CD8-positive, alpha-beta memory T cell (primary cell): ENCODE measurements around the gene PRELID3B. TPM values are rescaled to one million over a fixed set of nuclear protein-coding genes. Genes with fewer than 3 reads are reported as not detected.

Source experiments
- CTCF ChIA-PET: fragments of 350-600 bp; sonication (Branson Sonifier 250); formaldehyde crosslinking; loops from one replicate; lab custom pipeline; 2021; ENCODE audit warnings: antibody characterized with exemption; lab: Charles Lee
- POLR2A ChIA-PET: fragments of 350-600 bp; sonication (Branson Sonifier 250); formaldehyde crosslinking; loops from one replicate; lab custom pipeline; 2021; ENCODE audit warnings: antibody characterized with exemption; lab: Charles Lee
- DNase-seq, 5 donors: peaks; one replicate each; pipeline versions ENCODE4 v3.0.0 to v3.0.0-alpha.2; 2020 to 2022; ENCODE audit warnings: mixed read lengths in 1 of 5
- H3K27ac ChIP-seq: one replicate; pipeline ENCODE4 v1.7.0; 2013; ENCODE audit warnings: low read depth, mild to moderate bottlenecking, low read length, moderate library complexity
- H3K27me3 ChIP-seq: 2 replicates; pipeline ENCODE4 v1.7.0; 2013; ENCODE audit warnings: low read length, mild to moderate bottlenecking; ENCODE audit not compliant: insufficient read depth, poor library complexity, severe bottlenecking
- H3K36me3 ChIP-seq: 2 replicates; pipeline ENCODE4 v1.7.0; 2013; ENCODE audit warnings: mild to moderate bottlenecking, low read length, moderate library complexity; ENCODE audit not compliant: insufficient read depth
- H3K4me1 ChIP-seq: 2 replicates; pipeline ENCODE4 v1.7.0; 2013; ENCODE audit warnings: mild to moderate bottlenecking, low read length, moderate library complexity; ENCODE audit not compliant: insufficient read depth
- H3K4me3 ChIP-seq: 2 replicates; pipeline ENCODE4 v1.7.0; 2013; ENCODE audit warnings: mild to moderate bottlenecking, low read length
- H3K9me3 ChIP-seq: 2 replicates; pipeline ENCODE4 v1.7.0; 2013; ENCODE audit warnings: mild to moderate bottlenecking, low read length
- H3K27ac Mint-ChIP-seq, 8 donors: one replicate each; pipeline ENCODE4 v1.8.0; 2020 to 2021; ENCODE audit warnings: mixed read lengths in 8 of 8, mild to moderate bottlenecking in 6 of 8, inconsistent platforms in 3 of 8, moderate library complexity in 3 of 8
- H3K27me3 Mint-ChIP-seq, 2 donors: one replicate each; pipeline ENCODE4 v1.8.0; 2020 to 2021; ENCODE audit warnings: mixed read lengths in 2 of 2, mild to moderate bottlenecking in 1 of 2, moderate library complexity in 1 of 2
- H3K36me3 Mint-ChIP-seq, 3 donors: one replicate each; pipeline ENCODE4 v1.8.0; 2020 to 2021; ENCODE audit warnings: mixed read lengths in 3 of 3, inconsistent platforms in 1 of 3, mild to moderate bottlenecking in 1 of 3
- H3K4me1 Mint-ChIP-seq, 3 donors: one replicate each; pipeline ENCODE4 v1.8.0; 2020 to 2021; ENCODE audit warnings: mixed read lengths in 3 of 3, inconsistent platforms in 1 of 3, mild to moderate bottlenecking in 1 of 3
- H3K4me3 Mint-ChIP-seq, 7 donors: one replicate each; pipeline ENCODE4 v1.8.0; 2020 to 2021; ENCODE audit warnings: mixed read lengths in 7 of 7, mild to moderate bottlenecking in 6 of 7, moderate library complexity in 4 of 7, inconsistent platforms in 2 of 7
- H3K9me3 Mint-ChIP-seq, 5 donors: one replicate each; pipeline ENCODE4 v1.8.0; 2020 to 2022; ENCODE audit warnings: mixed read lengths in 5 of 5, mild to moderate bottlenecking in 3 of 5, moderate library complexity in 2 of 5, inconsistent platforms in 1 of 5
- polyA plus RNA-seq: library from polyadenylated mRNA; unstranded; fragments of 300-500 nt; fragmentation: Illumina TruSeq; gene quantifications from one replicate; pipeline ENCODE4 v1.2.3, GENCODE V29; 2021
- total RNA-seq, 2 experiments: library from RNA; stranded (reverse); gene quantifications; one replicate each; pipeline ENCODE4 v1.2.3, GENCODE V29; 2021

PRELID3B gene
- total and polyA plus RNA-seq, 3 experiments from 2014 or later = 33.8 to 141 (median 127) TPM

GRCh38 chr20:59032023-59032712, 10.4 kb downstream of the PRELID3B start, which contains the start of gene ATP5F1E:
ATP5F1E (minus strand) TSS chr20:59032335; CDS start chr20:59032251, 84 bp downstream.
- CTCF ChIA-PET = interaction anchor here (0.6 to 5.0 kb wide), 13 partner anchors 9 to 381 kb away, joined by 3 to 24 read pairs (median 3); partner anchors contain the start of genes PRELID3B and STX16
- H3K27ac Mint-ChIP-seq = peak within 1 kb of the TSS; percentile 80 to 98 (median 95)

DNA sequence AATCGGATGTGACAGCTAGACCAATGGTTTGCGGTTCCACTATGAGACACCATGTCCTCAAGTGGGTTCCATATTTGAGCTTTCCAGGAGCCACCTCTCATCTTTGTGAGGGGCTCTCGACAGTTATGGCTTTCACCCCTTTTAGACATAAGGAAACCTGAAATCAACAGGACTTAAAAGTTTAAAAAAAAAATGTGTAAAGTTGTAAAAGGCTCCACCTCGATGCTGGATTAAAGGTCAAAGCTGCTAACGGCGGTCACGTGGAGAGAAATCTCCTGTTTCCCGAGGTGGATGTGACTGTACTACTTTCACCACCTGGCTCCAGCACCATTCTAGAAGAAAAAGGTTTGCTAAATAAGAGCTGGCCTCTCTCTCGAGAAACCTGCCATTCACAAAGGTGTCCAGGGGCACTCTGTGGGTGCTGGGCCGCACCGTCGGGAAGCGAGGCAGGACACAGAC, 11.0 kb downstream of the PRELID3B start:
- H3K4me1 Mint-ChIP-seq = peaks cover 50 to 60% (median 59%) of the 10 kb centered on the region in 3 donors
- H3K36me3 Mint-ChIP-seq = peaks cover 8 to 83% (median 16%) of the 10 kb centered on the region in 3 donors
- no peaks in the 10 kb centered on the region for H3K9me3 ChIP-seq
- peak overlapping the region; percentile 29 for H3K4me3 ChIP-seq
- ChIA-PET CTCF (interaction anchor here (1.0 to 5.0 kb wide), 6 partner anchors 10 to 380 kb away, joined by 3 to 24 read pairs (median 3); partner anchors contain the start of genes PRELID3B and STX16), POLR2A (interaction anchor here (0.6 to 2.8 kb wide), 10 partner anchors 11 to 381 kb away, joined by 3 to 35 read pairs (median 8); partner anchors contain the start of genes PRELID3B and STX16)
- H3K27me3 ChIP-seq = no peaks in the 10 kb centered on the region
- H3K9me3 Mint-ChIP-seq = no peaks in the 10 kb centered on the region
- H3K27ac Mint-ChIP-seq = peak overlapping the region; percentile 80 to 95 (median 94)
- H3K4me3 Mint-ChIP-seq = peak overlapping the region; percentile 91 to 99 (median 95)
- peaks cover 0 to 2% of the 10 kb centered on the region in 2 donors for H3K27me3 Mint-ChIP-seq
- DNase-seq = peak in 1 of 5 donors; percentile 20
- H3K36me3 ChIP-seq = peaks cover 39% of the 10 kb centered on the region
- peaks cover 50% of the 10 kb centered on the region for H3K4me1 ChIP-seq
- H3K27ac ChIP-seq = peak overlapping the region; percentile 69

More at GRCh38 chr20:59032023-59032712, 10.4 kb downstream of the PRELID3B start, which contains the start of gene ATP5F1E:
- Histone ChIP-seq H3K27ac (peak within 1 kb of the TSS; percentile 69), H3K36me3 (peaks cover 40% of the 10 kb centered on the region), H3K27me3 (no peaks in the 10 kb centered on the region), H3K9me3 (no peaks in the 10 kb centered on the region), H3K4me3 (peak within 1 kb of the TSS; percentile 55), H3K4me1 (peaks cover 45% of the 10 kb centered on the region)
- peaks cover 49 to 60% (median 53%) of the 10 kb centered on the region in 3 donors for H3K4me1 Mint-ChIP-seq
- peaks cover 0 to 2% of the 10 kb centered on the region in 2 donors for H3K27me3 Mint-ChIP-seq
- peak within 1 kb of the TSS; percentile 91 to 99 (median 95) for H3K4me3 Mint-ChIP-seq
- H3K36me3 Mint-ChIP-seq = peaks cover 13 to 83% (median 19%) of the 10 kb centered on the region in 3 donors
- DNase-seq = peak; percentile 97 to 98 (median 97)
- POLR2A ChIA-PET = interaction anchor here (0.5 to 2.8 kb wide), 17 partner anchors 10 to 725 kb away, joined by 3 to 35 read pairs (median 4); partner anchors contain the start of genes PRELID3B and STX16
- no peaks in the 10 kb centered on the region for H3K9me3 Mint-ChIP-seq

GRCh38 chr20:59030911-59031563, 11.5 kb downstream of the PRELID3B start:
- Histone ChIP-seq H3K36me3 (peaks cover 34% of the 10 kb centered on the region), H3K27ac (peak overlapping the region; percentile 69), H3K4me1 (peaks cover 50% of the 10 kb centered on the region), H3K9me3 (no peaks in the 10 kb centered on the region), H3K27me3 (no peaks in the 10 kb centered on the region), H3K4me3 (peak overlapping the region; percentile 29)
- Mint-ChIP-seq H3K36me3 (peaks cover 8 to 83% (median 16%) of the 10 kb centered on the region in 3 donors), H3K4me3 (peak overlapping the region; percentile 91 to 99 (median 95)), H3K4me1 (peaks cover 56 to 66% (median 65%) of the 10 kb centered on the region in 3 donors), H3K27me3 (peaks cover 0 to 2% of the 10 kb centered on the region in 2 donors), H3K27ac (peak overlapping the region; percentile 50 to 95 (median 93)), H3K9me3 (no peaks in the 10 kb centered on the region)
- POLR2A ChIA-PET = interaction anchor here (0.6 to 2.8 kb wide), 5 partner anchors 31 to 142 kb away, joined by 3 to 23 read pairs (median 11); no protein-coding TSS in a partner anchor
- CTCF ChIA-PET = interaction anchor here (1.2 to 5.0 kb wide), 3 partner anchors 11 to 379 kb away, joined by 3 to 24 read pairs (median 7); partner anchors contain the start of genes PRELID3B and STX16
- no peak for DNase-seq

DNA sequence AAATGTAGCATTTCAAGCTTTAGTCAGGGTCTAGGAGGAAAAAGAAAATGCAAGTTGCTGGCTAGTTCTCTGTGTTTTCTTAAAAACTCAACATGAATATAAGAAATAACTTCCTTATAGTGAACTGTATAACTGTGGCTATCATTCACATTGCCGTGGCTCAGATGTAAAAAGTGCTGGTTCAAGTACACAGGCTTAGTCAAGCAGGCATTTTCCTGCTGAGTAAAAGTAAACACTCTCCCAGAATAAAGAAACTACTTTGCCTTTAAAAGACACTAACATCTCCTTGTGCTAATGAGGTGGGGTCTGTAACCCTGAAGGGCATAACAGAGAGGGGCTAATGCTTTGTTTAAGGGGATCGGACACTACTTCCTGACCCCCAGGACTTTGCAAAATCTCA, 13.8 kb downstream of the PRELID3B start:
- Histone ChIP-seq H3K4me3 (no peak overlapping the region), H3K27ac (no peak overlapping the region), H3K4me1 (peaks cover 50% of the 10 kb centered on the region), H3K27me3 (no peaks in the 10 kb centered on the region), H3K36me3 (peaks cover 38% of the 10 kb centered on the region), H3K9me3 (no peaks in the 10 kb centered on the region)
- ChIA-PET POLR2A (no interaction called here), CTCF (no interaction called here)
- Mint-ChIP-seq H3K9me3 (no peaks in the 10 kb centered on the region), H3K4me1 (peaks cover 62 to 76% (median 73%) of the 10 kb centered on the region in 3 donors), H3K4me3 (peak overlapping the region; percentile 66 to 93 (median 70)), H3K27me3 (peaks cover 0 to 2% of the 10 kb centered on the region in 2 donors), H3K27ac (peak overlapping the region in 6 of 8 donors; percentile 40 to 83 (median 64)), H3K36me3 (peaks cover 0 to 85% (median 17%) of the 10 kb centered on the region in 3 donors)
- DNase-seq = no peak

GRCh38 chr20:59027741-59028320, 14.8 kb downstream of the PRELID3B start:
- Histone ChIP-seq H3K27me3 (no peaks in the 10 kb centered on the region), H3K9me3 (no peaks in the 10 kb centered on the region), H3K27ac (no peak overlapping the region), H3K4me1 (peaks cover 50% of the 10 kb centered on the region), H3K4me3 (no peak overlapping the region), H3K36me3 (peaks cover 38% of the 10 kb centered on the region)
- CTCF ChIA-PET = no interaction called here
- H3K9me3 Mint-ChIP-seq = no peaks in the 10 kb centered on the region
- peaks cover 0 to 2% of the 10 kb centered on the region in 2 donors for H3K27me3 Mint-ChIP-seq
- peak overlapping the region in 5 of 8 donors; percentile 17 to 54 (median 21) for H3K27ac Mint-ChIP-seq
- peaks cover 60 to 71% (median 71%) of the 10 kb centered on the region in 3 donors for H3K4me1 Mint-ChIP-seq
- no peak for DNase-seq
- peak overlapping the region in 1 of 7 donors; percentile 44 for H3K4me3 Mint-ChIP-seq
- peaks cover 0 to 93% (median 19%) of the 10 kb centered on the region in 3 donors for H3K36me3 Mint-ChIP-seq
- POLR2A ChIA-PET = no interaction called here

DNA sequence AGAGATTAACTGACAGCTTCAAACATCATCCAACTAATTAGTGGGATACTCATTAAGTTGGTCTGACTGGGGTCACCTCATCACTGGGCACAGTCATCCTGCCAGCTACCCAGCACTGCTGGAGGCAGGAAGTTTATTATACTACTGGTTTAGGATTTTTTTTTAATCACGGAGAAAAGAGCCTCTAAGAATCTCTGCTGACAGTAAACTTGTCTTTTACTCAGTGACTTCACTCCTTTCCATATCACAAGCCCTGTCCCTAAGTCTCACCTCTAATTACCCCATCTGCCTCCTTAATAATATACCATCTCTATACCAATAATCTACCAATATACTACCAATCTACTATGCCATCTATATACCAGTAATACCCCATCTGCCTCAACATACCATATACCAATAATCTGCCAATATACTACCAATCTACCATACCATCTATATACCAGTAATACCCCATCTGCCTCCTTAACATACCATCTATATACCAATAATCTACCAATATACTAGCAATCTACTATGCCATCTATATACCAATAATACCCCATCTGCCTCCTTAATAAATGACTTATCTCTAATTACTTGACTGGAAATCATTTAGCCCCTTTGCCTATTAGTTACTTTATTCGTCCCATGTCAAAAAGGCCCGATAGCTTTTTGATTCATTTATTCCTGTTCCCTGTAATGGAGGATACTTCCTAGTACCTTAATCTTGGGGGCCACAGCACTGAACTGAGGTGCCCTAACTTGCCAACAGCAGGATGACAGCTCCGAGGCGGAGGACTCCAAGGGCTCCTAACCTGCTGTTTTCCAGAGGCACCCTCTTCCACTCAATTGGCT, 15.5 kb downstream of the PRELID3B start:
- peak overlapping the region in 4 of 7 donors; percentile 3 to 15 (median 4) for H3K4me3 Mint-ChIP-seq
- POLR2A ChIA-PET = no interaction called here
- CTCF ChIA-PET = no interaction called here

More for the DNA sequence above, 15.5 kb downstream of the PRELID3B start:
- H3K9me3 Mint-ChIP-seq = no peaks in the 10 kb centered on the region
- H3K4me1 ChIP-seq = peaks cover 50% of the 10 kb centered on the region
- H3K4me3 ChIP-seq = no peak overlapping the region
- DNase-seq = no peak
- peaks cover 38% of the 10 kb centered on the region for H3K36me3 ChIP-seq
- H3K27me3 Mint-ChIP-seq = peaks cover 0 to 2% of the 10 kb centered on the region in 2 donors
- H3K4me1 Mint-ChIP-seq = peaks cover 57 to 73% (median 67%) of the 10 kb centered on the region in 3 donors
- peaks cover 0 to 97% (median 23%) of the 10 kb centered on the region in 3 donors for H3K36me3 Mint-ChIP-seq
- no peaks in the 10 kb centered on the region for H3K27me3 ChIP-seq
- no peak overlapping the region for H3K27ac ChIP-seq
- no peaks in the 10 kb centered on the region for H3K9me3 ChIP-seq
- peak overlapping the region; percentile 1 to 87 (median 14) for H3K27ac Mint-ChIP-seq
